Activated effector memory CD4-positive, alpha-beta T cell treated with Interleukin-2 at 50 U/mL for 16 hours (primary cell): ENCODE results near the gene DEPDC5.

Experiments used
- DNase-seq: peaks from one replicate; pipeline ENCODE4 v3.0.0-alpha.2; 2020

Gene DEPDC5

DNA sequence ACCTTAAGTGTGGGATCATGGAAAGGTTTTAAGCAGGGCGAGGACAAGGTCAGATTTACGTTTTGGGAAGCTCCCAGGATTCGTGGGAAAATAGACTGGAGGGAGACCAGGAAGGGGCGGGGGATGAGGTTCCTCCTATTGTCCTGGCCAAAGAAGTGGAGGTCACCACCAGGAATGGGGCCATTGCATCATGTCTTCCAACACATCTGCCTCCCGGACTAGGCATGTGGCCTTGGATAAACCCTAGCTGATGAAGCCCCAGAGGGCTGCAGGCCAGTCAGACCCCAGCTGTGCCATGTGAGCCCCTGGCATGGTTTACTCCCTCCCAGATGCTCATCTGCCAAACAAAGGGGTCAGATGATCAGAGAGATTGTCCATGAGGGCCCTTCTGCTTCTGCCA, 179.0 kb downstream of the DEPDC5 start:
- no peak for DNase-seq

DNA sequence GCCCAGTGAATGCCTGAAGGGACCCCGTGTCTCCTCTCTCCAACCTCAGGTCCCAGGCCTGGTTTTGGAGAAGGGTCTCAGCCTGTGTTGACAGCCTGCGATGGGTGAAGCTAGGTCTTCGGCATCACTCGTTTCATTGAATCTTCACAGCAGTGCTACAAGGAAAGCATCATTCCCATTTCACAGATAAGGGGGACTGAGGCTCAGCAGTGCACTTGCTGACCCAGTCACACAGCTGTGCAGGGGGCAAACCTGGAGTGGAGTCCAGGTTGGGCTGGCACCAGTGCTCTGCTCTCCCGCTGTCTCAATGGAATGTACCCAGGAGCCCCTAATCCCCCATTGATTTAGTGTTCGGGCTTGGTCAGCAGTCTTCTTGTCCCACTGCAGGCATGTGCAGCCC, 179.6 kb downstream of the DEPDC5 start:
- no peak for DNase-seq

DNA sequence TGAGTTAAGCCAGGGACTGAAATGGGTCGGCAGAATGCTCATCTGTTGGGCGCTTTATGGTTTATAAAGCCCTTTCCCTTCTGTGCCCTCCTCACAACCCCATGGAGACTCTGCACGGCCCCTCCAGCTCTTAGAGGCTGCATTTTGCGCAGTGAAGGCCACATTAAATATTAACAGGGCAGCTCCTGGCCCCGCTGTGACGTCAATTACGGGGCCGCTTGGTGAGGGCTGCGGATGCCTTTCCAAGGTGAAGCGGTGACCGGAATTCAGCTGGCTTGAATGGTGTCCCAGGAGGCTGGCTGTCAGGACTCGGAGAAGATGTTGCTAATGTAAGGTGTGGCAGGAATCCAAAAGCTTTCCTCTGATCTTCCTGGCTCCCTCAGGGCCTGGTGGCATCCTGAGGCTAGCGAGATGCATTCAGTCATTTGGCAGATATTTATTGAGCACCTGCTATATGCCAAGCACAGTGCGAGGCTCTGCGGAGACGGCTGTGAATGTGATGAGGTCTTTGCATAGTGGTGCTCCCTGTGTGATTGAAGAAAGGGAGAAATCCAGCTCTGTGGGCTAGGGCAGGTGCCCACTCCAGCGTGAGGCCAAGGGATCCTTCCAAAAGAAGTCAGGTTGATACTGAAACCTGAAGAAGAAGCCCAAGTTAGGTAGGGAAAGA, 180.1 kb downstream of the DEPDC5 start:
- no peak for DNase-seq

DNA sequence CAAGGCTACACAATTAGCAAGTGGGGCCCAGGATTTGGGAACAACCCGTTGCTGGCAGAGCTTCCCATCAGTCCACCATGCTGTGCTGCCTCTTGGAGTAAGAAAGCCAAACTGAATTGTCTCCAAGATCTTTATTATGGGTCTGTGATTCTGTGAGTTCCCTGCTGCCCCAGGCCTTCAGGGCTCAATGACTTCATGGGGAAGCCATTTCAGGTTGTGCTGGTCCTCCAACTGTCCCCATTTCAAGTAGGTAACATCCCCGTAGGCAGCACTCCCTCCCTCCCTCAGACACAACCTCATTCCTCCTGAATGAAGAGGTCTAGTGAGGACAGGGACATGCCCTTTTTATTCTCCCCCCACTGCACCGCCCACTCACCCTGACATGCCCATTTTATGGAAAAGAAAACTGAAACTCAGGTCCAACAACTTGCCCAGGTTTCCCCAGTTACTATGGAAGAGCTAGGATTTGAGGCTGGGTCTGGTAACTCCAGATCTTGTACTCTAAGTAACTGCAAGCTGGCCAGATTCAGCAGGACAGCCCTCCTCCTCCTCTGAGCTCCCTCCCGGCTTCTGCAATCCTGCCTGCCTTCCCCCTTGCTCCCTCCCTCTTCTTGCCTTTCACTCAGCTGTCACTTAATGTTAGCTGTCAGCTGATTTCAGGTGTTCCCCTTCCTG, 182.3 kb downstream of the DEPDC5 start:
- no peak for DNase-seq

DNA sequence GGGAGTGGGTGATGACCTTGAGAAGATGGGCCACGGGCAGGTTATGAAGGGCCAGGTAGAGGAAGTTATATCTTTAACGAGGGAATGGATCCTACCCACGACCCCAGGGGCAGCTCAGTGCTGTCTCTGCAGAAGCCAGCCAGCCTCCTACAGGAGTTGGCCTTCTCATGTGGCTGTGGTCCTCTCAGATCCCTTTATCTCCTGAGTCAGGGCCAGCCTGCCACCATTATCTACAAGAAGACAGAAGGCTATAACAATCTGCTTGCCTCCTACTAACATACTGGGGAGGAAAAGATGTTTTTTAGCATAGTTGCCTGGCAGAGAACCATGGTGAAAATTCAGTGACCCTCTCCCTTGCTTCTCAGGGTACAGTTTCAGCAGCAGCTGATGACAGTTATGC, 183.5 kb downstream of the DEPDC5 start:
- no peak for DNase-seq

DNA sequence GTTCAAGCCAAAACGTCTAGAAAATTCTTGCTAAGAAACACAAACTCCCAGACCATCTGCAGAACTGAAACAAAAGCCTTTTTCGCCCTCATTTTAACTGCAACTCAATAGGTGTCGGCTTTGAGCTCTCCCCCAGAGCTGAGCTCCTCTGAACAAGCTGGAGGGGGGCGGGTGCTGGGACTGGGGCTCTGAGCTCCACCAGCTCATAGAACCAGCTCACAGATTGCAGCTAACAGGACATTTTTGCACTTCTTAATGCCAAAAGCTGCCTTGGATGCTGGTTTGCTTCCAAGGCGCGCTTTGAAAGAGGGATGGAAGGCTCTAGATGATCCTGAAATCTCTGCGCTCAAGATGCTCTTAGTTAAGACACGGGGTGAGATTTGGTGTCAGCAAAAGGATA, 184.5 kb downstream of the DEPDC5 start:
- DNase-seq = no peak

DNA sequence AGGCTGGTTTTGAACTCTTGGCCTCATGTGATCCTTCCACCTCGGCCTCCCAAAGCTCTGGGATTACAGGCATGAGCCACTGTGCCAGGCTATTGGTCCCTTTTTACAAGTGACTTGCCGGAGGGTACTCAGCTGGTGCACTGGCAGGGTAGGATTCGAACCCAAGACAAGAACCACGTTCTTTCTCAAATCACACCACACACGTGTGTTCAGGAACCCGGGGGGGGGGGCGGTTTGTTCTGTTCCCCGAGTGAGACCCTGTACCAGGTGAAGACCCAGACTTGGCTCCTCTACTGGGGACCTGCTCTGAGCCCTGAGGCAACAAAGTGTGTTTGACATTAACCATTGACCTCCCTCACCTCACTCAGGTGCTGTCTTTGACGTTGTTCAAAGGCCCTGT, 186.7 kb downstream of the DEPDC5 start:
- no peak for DNase-seq

DNA sequence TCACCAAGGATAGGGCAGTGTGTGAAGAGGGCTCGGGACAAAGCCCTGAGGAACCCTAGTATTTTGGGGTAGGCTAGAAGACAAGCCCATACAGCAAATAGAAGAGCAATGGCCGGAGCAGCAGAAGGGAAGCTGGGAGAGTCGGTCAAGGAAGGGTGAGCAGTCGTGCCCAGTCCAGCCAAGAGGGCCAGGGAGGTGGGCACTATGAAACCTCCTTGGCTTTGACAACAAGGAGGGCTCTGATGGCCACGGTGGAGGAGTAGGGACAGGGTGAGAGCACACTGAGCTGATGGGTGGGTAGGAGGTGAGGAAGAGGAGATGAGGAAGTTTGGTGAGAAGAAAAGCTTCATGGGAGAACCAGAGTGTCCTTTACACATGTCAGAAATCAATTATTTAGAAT, 188.3 kb downstream of the DEPDC5 start:
- no peak for DNase-seq

DNA sequence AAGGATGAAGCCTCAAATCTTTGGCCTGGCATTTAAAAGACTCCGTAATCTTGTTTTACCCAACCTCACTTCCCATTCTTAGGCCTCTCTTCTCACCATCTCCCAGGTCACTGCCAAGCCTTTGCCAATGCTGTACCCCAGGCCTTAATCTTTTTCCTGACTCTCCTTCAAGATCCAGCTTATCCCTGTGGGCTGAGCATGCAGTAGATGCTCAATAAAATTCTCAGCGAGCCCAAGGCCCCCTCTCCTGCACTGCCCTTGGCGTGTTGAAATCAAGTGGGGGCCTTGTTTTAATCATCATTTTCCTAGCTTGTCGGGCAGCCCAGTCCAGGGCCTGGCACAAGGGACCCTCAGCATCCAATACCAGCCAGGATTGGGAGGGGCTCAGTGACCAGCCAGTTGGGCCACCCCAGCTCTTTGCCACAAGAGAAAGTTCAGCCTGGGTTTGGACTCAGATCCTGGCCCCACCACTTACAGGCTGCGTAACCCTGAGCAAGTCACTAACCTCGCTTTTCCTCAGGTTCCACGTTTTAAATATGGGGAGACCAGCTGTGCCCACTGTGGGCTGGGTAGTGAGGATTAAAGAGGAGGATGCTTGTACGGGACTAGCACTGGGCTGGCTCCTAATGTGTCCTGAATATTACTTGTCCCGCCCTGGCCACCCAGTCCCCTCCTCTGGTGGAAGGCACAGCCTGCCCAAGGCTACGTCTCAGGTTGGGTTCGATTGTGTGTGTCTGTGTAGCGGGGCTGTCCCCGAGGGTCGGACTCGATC, 189.6 kb downstream of the DEPDC5 start:
- DNase-seq = no peak

DNA sequence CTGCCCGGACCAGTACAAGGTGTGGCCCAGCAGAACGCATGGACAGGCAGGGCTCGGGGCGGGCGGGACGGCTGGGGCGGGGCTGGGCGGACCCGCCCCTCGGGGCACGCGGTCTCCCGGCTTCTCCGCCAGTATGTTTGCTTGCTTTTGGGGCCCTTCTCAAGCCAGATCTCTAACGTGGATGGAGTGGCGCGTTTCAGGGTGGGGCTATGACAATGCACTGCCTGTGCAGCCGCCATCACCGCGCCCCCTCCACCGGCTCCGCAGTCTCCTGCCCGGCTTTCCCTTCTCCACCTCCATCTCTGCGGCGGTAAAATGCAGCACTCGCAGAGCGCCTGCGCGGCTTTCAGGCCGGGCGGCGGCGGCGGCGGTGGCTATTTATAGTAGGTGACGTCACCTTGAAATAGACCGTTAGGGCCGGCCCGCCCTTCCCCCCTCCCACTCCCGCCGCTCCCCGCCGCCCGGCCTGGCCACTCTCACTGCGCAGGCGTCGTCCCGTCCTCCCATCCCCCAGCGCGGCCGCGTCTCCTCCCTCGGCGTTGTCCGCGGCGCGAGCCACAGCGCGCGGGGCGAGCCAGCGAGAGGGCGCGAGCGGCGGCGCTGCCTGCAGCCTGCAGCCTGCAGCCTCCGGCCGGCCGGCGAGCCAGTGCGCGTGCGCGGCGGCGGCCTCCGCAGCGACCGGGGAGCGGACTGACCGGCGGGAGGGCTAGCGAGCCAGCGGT, 190.3 kb downstream of the DEPDC5 start, which contains the start of gene YWHAH:
TSS of gene YWHAH (plus strand) at position 558 of the 722 bp plus-strand sequence. CDS start 199 bp downstream, outside the sequence.
- peak; percentile 80 for DNase-seq

DNA sequence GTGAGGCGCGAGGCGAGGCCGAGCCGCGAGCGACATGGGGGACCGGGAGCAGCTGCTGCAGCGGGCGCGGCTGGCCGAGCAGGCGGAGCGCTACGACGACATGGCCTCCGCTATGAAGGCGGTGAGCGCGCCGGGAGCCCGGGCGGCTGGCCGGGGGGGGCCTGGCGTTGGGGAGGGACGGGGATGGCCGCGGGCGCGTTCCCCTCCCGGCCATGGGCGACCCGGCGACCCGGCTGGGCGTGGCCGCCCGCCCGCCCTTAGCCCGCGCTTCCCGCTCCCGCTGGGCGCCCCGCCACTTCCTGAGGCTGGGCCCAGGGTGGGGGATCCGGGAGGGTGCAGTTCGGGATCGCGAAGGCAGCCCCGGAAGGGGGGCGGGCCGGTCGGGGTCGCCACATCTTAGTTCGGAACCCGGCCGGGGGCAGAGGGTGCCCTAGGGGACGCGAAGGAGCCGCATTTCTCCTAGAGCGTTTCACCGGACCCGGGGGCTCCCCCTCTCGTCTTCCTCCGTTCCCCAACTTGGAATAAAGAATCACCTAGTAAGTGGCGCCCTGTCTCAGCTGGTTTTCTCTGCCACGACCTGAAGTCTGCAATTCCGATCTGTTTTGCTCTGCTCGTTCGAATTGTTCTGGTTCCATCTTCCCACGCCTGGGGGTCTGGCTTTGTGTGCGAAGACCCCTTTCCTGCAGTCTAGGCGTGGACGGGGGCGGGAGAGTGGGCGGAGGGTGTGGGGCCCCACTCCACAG, 191.1 kb downstream of the DEPDC5 start:
- peak; percentile 23 for DNase-seq

DNA sequence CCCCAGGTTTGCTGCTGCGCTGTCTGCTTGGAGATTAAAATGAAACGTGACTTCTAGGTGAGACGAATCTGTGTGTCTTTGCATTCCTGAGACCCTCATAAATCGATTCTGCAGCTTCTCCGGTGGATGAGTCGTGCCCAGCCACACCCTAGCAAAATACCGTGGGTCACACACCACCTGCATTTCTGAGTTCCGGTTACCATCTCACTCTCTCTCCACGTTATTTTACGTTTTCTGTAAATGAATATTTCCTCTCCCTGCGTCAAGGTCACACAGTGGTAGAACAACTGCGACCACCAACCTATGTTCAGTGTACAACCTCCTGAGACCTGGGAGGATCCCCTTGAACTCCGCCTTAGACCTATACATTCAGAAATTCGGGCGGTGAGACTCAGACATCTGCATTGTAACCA, 191.6 kb downstream of the DEPDC5 start:
- DNase-seq = no peak

DNA sequence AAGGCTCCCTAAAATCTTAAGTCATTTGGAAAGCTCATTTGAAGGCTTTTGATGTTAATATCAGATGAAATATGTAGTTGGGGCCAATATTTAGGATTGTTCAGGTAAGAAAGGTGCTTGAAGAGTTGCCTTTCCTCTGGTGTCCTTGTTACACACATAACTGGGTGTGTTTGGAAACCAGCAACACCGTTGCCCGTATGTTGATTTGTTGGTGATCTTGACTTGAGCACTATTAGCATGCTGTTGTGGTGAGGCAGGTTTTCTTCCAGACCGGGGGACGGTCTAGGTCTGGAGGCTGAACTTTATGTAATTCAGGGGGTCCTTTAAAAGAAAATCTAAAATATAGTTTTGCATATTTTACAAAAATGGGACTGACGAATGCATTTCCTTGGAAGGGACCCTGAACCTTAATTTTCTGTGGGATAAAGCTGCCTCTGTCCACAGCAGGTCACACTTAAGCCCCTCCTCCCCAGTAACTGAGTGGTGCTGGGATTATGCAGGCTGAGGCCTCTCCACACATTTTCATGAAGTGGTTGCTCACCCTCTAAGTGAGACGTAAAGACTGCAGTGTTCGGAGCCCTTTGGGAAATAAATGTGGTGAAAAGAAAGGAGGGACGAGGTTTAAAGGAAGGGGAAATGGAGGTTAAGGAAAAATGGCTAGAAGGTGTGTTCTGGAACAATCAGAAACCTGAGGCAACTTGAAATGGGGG, 192.3 kb downstream of the DEPDC5 start:
- DNase-seq = no peak

DNA sequence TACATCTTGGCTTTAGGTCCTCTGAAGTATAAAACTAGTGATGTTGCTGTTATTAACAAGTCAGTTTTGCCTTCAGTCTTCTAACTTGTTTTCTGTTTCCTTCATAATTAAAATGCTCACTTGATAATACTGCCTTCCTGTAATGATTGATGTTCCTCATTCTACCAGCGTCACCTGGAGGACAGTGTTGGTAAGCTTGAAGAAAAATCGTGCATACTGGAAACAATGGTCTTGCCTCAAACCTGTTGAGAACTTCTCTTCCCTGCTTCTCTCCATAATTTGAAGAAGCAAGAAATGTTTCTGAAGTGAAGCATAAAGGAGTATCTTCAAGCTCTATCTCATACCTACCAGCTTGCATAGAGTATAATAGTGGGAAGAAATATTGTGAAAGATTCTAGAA, 193.5 kb downstream of the DEPDC5 start:
- no peak for DNase-seq

DNA sequence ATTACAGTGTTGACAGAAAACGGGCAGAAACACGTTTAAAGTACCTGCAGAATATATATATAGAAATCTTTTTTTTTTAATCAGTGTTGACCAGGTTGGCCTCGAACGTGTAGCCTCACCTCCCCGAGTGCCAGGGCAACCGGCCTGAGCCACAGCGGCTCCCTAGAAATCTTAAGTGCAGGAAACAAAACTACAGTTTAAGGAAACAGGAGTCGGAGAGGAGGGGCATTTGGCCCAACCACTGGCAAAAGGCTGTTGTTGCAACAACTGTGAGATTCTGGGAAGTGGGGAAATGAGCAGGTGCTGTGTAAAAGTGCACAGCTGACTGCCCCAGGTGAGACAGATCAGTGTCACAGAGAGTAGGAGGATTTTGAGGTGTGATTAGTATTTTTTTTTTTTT, 194.2 kb downstream of the DEPDC5 start:
- DNase-seq = no peak

DNA sequence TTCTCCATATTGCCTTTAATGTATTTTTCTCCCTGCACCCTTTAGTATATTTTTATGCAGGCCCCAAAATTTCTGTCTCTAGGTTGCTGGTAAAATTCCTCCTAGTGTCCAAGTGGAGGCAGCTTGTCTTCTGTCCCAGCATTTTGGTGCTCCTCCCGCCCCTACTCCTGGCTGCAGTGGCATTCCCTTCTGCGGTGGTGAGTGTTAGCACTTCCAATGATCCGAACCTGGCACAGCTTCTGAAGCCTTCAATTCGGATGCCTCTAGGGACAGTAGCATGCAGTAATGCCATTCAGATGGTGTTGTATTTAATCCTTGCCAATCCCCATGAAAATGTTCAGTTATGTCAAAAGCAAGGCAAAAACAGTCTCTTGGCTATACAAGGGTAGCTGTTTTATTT, 196.4 kb downstream of the DEPDC5 start:
- DNase-seq = no peak

DNA sequence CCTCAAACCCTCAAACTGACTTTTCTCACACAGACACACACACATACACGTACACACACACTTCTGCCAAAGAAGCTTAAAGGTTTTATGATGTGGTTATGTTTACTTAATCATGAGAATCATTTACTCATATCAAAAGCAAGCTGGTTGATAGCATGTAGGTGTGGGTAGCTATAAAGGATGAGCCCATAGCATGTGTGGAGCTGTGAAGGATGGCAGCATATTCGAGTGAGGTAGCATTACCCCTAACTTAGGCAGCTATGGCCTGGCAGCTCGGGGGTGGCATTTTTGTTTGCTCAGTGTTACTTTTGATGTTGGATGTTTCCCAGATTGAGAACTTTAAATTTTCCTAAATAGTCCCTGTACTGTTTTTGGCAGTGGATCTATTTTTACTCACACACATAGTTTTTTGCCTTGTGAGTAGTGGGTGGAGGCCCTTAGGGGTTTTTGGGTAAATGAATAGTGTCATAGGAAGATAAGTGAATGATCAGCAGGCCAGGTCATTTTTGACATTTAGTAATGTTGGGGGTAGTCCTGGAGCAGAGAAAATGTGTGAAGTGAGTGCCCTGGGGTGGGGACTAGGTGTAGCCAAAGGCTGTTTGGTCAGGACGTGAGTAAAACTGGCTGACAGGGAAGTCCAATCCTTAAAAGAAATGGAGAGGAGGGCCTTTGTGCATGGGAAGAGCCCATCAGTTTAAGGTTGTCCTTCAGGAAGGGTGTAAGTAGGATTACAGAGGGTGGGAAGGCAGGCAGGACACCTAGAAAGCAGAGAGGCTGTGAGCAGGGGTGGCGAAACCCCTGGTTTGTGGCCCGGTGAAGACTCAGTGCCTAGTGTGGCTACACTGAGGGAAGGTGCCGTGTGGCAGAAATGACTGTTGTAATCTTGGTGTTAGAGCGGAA, 197.6 kb downstream of the DEPDC5 start:
- DNase-seq = no peak

DNA sequence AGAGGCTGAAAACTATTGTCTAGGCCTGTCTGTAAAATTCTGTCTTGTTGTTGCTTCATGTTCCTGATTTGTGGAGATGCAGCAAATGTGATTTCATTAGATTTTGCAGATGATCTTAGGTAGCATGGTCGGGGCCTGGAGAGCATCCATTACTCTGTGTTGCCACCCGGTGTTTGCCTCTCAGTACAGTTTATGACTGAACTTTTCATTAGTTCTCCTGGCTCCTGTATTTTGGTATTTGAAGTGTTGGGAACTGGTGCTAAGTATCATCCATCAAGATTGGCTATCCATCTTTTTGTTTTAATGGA, 198.2 kb downstream of the DEPDC5 start:
- no peak for DNase-seq

DNA sequence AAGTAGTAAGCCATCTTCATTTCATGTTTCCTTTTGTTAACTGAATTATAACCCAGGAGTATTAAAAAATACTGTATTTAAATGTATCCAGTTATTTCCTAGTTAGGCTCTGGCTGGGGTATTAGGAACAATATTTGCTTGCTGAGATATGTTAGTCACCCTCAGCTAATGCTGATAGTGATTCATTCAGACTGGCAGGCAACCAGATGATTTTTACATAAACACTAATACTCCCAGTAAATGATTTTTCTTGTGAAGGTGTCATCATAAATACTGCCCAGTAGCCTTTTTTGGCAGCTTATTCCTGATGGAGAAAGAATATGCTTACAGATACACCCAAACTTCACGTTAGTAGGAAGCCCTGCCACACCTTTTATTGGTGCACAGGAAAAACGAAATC, 198.7 kb downstream of the DEPDC5 start:
- DNase-seq = no peak

DNA sequence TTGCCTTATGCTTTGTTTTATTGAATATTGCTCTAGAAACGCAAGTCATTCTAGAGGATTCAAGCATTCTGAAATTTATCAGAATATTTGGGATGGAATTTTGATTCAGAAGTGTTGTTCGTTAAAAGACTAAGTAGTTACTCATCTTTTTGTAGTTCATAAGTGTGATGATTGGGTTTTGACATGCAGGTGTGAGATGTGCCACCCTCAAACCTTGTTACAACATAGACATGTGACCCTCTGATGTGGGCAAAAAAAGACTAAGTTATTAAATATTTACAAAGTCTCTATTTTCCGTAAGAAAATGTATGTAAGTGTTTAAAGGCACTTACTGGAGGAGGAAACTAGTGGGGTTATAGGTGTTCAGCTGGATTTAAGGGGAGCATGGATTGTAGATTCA, 199.4 kb downstream of the DEPDC5 start:
- no peak for DNase-seq
